Measurements from ENCODE around the gene KAT14. TPM values are rescaled to one million over a fixed set of nuclear protein-coding genes. Genes with fewer than 3 reads are reported as not detected.
"Not testable (repeated sequence)": the region's sequence is repeated elsewhere in the genome, so short reads cannot be mapped to it uniquely, and the experiment has no call there.

Gene KAT14
- total RNA-seq, 1 donor: 18.2 TPM

DNA sequence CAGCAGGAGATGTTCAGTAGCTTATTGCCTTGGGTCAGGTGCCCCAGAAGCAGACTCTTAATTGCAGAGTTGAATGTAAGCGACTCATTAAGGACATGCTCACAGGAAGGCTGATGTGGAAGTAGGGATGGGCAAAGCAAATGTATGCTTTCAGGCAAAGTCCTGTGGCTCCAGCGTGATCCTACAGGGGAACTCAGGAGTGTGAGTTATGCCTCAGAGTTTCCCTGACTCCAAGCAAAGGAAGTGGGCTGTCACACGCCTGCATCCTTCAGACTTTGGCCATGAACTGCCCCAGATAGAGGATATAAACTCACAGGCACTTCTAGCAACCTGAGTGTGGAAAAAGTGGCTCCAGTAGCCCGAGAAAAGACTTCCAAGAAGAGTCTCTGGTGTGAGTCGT is 85.7 kb downstream of the KAT14 start:
- no peak overlapping the region for H3K4me3 ChIP-seq (ENCODE audit: low read depth, low read length)
- TF ChIP-seq, protein P1, sequence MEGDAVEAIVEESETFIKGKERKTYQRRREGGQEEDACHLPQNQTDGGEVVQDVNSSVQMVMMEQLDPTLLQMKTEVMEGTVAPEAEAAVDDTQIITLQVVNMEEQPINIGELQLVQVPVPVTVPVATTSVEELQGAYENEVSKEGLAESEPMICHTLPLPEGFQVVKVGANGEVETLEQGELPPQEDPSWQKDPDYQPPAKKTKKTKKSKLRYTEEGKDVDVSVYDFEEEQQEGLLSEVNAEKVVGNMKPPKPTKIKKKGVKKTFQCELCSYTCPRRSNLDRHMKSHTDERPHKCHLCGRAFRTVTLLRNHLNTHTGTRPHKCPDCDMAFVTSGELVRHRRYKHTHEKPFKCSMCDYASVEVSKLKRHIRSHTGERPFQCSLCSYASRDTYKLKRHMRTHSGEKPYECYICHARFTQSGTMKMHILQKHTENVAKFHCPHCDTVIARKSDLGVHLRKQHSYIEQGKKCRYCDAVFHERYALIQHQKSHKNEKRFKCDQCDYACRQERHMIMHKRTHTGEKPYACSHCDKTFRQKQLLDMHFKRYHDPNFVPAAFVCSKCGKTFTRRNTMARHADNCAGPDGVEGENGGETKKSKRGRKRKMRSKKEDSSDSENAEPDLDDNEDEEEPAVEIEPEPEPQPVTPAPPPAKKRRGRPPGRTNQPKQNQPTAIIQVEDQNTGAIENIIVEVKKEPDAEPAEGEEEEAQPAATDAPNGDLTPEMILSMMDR (IDR thresholded peaks at IDR 0.05; ENCODE audit: insufficient read depth, low read length): no peak
- DNase-seq (ENCODE audit: low read depth): no peak

DNA sequence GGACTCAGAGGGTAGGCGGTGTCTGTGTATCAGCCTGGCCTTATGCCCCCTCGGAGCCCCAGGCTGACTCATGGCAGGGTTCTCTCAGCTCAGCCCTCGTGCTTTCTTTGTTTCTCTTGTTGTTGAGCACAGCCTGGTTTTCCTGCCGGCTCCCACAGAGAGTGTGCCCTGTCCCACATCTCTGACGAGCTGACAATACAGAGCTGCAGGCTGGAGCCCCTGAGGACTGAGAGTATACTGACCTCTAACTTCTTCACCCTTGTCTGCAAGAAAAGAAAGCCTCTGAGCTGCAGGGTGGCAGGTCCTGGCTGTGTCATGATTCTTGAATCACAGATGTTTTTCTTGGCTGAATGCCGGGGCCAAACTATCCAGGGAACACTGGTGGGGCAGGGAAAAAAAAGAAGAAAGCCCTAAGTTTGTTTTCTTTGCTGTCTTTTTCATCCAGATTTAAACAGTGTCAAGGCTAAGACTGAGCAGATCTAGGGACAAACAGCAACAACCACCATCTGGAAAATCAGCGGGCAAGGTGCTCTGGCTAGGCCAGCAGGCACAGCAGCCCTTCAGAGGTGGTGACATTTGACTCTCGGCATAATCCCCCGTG is 87.4 kb downstream of the KAT14 start:
- TF ChIP-seq, protein P1 (IDR thresholded peaks at IDR 0.05; ENCODE audit: insufficient read depth, low read length): no peak
- DNase-seq (ENCODE audit: low read depth): peak; percentile 75
- H3K4me3 ChIP-seq (ENCODE audit: low read depth, low read length): peak overlapping the region; percentile 25

- DNase-seq (ENCODE audit: low read depth): peak; percentile 60
- TF ChIP-seq, protein P1 (IDR thresholded peaks at IDR 0.05; ENCODE audit: insufficient read depth, low read length): no peak
- peak overlapping the region; percentile 25 for H3K4me3 ChIP-seq (ENCODE audit: low read depth, low read length)
Observed at GRCh38 chr20:18225632-18226031, 88.0 kb downstream of the KAT14 start.

DNA sequence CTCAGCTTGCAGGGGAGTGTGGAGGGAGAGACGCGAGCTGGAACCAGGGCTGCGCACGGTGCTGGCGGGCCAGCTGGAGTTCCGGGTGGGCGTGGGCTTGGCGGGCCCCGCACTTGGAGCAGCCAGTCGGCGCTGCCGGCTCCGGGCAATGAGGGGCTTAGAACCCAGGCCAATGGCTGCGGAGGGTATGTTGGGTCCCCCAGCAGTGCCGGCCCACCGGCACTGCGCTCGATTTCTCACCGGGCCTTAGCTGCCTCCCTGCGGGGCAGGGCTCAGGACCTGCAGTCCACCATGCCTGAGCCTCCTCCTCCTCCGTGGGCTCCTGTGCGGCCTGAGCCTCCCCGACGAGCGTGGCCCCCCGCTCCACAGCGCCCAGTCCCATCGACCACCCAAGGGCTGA is 89.1 kb downstream of the KAT14 start:
- not testable (repeated sequence) for H3K4me3 ChIP-seq (ENCODE audit: low read depth, low read length); DNase-seq (ENCODE audit: low read depth)

GRCh38 chr20:18233408-18233943 is 95.8 kb downstream of the KAT14 start:
- TF ChIP-seq, protein P1 (IDR thresholded peaks at IDR 0.05; ENCODE audit: insufficient read depth, low read length): no peak
- no peak for DNase-seq (ENCODE audit: low read depth)
- no peak overlapping the region for H3K4me3 ChIP-seq (ENCODE audit: low read depth, low read length)

Small RNAs within 50 kb of the gene (small RNA-seq; reads per million reads assigned to genes)
- gene RF00019 (not detected), gene RNU7-137P (not detected)

Other genes with a start within 250 kb of the KAT14 start
- 99.7 and 147 TPM in 2 replicates for gene SNX5, start 169.1 kb upstream of the KAT14 start, total RNA-seq (ENCODE audit: low replicate concordance)
- gene MGME1, start 168.8 kb upstream of the KAT14 start, total RNA-seq (ENCODE audit: low replicate concordance): 6.3 and 18.6 TPM in 2 replicates
- not detected in 2 replicates for gene OVOL2, start 79.9 kb upstream of the KAT14 start, total RNA-seq (ENCODE audit: low replicate concordance)
- gene PET117, start within 50 bp of the KAT14 start, total RNA-seq (ENCODE audit: low replicate concordance): 12.9 and 26.1 TPM in 2 replicates
- gene ZNF133, start 150.7 kb downstream of the KAT14 start, total RNA-seq (ENCODE audit: low replicate concordance): 14.6 and 22.2 TPM in 2 replicates

Data from fibroblast of the aortic adventitia (primary cell).